Raji (cell line): Measurements from ENCODE around the gene PRDM11.

Experiments used
- POLR2A ChIP-seq: IDR thresholded peaks from 2 replicates; pipeline ENCODE4 v1.6.1; 2011; ENCODE audit warnings: low read depth, low read length, control low read depth; ENCODE audit not compliant: insufficient read depth

The PRDM11 gene

DNA sequence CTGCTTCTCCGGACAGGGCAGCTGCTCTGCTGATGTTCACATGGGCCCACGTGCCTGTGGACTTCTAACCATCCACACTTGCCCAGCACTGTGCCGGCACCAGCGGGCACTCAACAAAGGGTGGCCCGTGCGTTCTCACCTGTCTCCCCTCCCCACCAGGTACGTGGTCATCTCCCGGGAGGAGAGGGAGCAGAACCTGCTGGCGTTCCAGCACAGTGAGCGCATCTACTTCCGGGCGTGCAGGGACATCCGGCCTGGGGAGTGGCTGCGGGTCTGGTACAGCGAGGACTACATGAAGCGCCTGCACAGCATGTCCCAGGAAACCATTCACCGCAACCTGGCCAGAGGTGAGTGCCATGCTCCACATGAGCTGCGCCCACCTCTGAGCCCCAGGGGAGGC lies 73.0 kb downstream of the PRDM11 start:
- TF ChIP-seq POLR2A = no peak

DNA sequence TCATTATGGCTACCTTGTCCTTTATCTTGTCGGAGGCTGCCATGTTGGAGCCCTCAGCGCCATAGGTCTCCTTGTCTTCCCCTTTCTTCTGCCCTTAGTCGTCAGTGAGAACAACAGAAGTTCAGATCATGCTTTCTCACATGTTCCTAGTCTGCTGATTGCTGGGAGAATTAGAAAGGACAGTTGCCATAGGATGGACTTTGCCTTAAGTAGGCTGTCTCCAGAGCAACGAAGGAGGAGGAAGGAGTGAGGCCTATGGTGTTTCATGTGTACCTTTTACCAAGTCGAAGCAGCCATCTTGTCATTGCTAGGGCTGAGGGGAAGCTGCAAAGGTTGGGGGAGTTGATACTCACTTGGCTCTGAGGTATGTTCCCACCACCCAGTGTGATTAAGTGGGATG lies 77.1 kb downstream of the PRDM11 start:
- no peak for TF ChIP-seq POLR2A

DNA sequence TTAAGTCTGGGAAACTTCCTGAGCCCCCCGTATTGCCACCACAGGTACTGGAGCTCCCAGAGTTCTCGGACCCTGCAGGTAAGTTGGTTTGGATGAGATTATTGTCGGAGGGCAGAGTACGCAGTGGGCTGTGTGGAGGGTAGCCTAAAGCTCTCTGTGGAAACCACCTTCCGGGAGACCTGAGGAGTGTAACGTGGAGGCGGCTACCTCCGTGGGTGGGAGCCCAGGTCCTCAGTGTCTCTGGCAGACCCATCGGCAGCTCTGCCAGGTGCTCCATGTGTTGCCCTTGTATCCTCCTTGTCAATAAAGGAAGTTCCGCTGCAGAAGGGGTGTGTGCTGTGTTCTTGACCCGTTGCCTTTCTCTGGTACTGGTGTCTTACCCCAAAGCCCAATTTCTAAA lies 78.3 kb downstream of the PRDM11 start:
- no peak for TF ChIP-seq POLR2A

DNA sequence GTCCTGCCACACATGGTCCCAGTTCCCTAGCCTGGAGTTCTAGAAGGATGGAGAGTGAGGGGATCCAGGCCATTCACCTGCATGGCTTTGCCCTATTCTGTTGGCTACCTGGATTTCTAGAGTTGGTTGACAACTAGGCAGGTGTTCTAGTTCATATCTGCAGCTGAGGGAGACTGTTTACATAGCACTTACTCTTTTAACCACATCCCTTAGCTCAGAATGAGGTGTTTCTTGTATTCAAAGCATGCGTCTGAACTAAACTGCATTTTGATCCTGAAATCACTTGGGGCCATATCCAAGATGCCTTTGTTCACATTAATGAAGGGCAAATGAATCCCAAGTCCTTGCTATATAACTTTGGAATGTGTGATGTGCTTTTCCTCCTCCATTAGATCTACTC lies 78.8 kb downstream of the PRDM11 start:
- no peak for TF ChIP-seq POLR2A

DNA sequence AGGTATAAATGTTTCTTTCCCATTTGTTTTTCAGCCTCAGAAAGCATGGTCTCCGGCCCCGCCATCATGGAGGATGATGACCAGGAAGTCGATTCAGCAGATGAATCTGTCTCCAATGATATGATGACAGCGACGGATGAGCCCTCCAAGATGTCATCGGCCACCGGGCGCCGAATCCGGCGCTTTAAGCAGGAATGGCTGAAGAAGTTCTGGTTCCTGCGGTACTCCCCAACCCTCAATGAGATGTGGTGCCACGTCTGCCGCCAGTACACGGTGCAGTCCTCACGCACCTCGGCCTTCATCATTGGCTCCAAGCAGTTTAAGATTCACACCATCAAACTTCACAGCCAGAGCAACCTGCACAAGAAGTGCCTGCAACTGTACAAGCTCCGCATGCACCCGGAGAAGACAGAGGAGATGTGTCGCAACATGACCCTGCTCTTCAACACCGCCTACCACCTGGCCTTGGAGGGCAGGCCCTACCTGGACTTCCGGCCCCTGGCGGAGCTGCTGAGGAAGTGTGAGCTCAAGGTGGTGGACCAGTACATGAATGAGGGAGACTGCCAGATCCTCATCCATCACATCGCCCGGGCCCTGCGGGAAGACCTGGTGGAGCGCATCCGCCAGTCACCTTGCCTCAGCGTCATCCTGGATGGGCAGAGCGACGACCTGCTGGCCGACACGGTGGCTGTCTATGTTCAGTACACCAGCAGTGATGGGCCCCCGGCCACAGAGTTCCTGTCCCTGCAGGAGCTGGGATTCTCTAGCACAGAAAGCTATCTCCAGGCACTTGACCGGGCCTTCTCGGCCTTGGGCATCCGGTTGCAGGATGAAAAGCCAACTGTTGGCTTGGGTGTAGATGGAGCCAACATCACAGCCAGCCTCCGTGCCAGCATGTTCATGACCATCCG lies 79.8 kb downstream of the PRDM11 start:
- TF ChIP-seq POLR2A = no peak

DNA sequence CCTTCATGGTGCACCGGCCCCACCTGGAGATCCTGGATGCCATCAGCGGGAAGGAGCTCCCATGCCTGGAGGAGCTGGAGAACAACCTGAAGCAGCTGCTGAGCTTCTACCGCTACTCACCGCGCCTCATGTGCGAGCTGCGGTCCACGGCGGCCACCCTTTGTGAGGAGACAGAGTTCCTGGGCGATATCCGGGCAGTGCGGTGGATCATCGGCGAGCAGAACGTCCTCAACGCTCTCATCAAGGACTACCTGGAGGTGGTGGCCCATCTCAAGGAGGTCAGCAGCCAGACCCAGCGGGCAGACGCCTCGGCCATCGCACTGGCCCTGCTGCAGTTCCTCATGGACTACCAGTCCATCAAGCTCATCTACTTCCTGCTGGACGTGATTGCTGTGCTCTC lies 80.5 kb downstream of the PRDM11 start:
- no peak for TF ChIP-seq POLR2A

DNA sequence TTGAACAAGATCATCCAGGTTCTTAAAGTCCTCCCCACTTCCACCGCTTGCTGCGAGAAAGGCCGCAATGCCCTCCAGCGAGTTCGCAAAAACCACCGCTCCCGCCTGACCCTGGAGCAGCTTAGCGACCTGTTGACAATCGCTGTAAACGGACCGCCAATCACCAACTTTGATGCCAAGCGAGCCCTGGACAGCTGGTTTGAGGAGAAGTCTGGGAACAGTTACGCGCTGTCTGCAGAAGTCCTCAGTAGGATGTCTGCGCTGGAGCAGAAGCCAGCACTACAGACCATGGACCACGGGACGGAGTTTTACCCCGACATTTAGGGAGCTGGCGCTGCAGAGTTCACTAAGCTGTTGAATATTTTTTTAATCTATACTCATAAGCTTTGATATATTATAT lies 81.4 kb downstream of the PRDM11 start:
- TF ChIP-seq POLR2A = no peak

DNA sequence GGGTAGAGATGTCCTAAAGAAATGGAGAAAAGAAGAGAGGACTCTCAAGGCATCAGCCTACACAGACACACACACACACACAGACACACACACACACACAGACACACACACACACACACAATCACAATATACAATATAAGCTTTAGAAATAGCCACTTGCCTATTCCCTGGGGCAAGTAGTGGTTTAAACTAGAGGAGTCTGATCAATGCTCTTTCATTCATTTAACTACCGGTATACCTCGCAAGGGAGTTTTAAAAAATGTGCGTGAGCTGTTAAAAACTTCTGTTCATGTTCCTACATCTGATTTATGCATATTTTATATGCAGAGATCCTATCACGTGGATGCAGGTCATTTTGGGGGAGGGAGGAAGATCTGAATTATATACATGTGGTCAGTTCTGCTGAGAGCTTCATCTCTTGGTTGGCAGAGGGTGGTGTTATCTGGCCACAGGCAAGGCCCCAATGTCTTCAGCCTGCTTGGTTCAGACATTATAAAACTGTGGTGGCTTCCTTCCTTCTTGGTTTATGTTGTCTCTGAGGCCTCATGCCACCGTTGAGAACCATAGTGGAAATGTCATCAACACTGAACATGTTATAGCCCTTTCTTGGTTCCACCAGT lies 83.1 kb downstream of the PRDM11 start:
- TF ChIP-seq POLR2A = no peak

DNA sequence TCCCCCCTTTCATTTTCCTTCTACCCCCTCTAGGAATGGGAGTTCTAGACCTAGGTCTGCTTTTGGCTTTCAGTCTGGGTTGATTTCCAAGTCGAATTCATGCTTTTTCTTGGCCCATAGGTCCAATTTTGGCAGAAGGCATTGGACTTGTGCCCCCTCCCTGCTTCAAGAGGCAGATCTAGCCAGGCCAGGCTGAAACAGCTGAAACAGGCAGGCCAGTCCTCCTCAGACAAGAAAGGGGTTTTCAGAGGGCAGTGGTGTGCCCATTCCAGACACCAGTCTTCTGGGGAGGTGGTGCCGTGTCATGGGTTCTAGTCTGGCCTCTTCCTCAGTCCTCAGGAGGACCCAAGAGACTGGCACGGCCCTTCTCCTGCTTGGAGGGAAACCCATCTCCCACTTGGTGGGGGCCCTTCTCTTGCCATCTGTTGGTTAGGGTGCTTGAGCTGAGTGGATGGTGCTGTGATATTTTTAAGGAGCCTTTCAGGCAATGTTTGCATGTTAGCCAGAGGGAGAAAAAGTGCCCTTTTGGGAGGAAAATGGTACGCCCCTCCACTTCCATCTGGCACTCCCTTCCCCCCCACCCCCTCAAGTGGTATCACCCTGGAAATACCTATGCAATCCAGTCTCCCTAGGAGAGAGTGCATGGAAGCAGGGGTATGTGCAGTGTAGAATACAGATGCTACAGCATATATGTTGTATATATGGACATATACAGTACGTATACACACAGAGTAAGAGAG lies 86.1 kb downstream of the PRDM11 start:
- TF ChIP-seq POLR2A = no peak

DNA sequence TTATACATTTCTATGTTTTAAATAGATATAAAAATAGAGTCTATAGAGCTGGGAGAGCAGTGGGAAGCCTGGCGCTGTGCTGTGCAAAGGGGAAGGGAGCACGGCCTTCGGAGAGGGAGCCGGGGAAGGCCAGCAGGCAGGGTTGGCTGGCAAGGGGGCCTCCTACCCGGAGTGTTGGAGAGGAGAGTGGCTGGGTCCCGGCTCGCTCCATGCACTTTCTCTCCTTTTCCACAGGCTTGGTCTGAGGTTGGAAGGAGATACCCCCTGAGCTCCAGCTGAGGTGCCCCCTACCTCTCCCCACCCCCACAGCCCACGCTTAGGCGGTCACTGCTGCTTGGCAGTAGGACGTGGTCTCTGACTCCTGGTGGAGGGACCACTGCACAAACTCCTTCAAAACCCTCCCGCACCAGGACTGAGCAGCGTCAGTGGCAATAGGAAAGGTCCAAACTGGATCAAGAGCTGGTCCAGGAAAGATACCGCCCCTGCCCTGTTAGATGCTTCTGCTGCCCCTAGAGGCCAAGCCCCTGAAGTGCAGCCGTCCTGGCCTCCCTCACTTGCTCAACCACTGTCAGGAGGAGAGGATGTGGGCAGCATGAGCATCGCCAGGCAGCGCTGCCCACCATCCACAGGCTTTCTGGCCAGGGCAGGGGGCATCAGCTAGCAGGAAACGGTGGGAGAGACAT lies 86.8 kb downstream of the PRDM11 start:
- no peak for TF ChIP-seq POLR2A

DNA sequence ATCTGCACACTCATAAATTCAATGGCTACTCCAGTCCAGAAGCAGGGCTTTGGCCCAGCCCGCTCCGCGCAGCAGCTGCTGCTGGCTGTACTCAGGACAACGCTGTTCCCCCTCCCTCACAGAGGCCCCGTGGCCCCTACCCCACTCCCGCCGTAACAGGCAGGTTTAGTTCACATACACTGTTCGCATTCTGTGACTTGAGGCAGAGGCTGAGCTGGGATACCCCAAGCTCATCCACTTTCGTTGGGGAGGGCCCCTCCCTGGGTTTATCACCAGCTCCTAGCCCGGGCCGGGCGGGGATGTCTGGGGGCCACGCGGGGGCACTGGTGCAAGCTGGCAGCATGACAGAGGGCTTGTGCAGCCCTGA lies 87.3 kb downstream of the PRDM11 start:
- no peak for TF ChIP-seq POLR2A

DNA sequence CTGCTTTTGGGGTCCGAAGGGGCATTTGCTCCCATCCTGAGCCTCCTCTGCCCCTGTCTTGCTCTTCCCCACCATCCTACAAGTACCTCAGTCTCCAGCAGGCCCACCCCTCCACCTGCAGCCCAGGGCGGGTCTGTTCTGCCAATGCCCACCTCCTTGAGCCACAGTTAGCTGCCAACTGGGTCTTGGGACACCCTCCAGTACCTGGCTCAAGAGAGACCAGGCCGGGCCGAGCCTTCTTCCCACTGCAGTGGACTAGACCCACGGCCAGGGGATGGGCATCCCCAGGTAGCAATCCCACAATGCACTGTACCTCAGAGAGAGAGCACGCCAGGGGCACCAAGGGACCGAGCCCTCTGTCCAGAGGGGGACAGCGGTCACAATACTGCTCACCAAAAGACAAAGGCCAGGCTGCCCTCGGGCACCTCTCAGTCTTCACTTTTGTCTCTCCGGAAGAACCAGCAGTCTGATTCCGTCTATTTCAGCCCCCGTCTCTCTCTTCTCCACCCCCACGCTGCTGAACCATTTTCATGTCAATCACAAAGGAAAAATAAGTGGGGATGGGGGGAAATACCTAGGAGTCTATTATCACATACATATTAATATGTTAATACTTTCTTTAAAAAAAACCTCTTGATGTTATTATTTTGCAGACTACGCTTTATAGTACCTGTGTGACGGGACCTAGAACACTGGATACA lies 88.0 kb downstream of the PRDM11 start:
- no peak for TF ChIP-seq POLR2A

DNA sequence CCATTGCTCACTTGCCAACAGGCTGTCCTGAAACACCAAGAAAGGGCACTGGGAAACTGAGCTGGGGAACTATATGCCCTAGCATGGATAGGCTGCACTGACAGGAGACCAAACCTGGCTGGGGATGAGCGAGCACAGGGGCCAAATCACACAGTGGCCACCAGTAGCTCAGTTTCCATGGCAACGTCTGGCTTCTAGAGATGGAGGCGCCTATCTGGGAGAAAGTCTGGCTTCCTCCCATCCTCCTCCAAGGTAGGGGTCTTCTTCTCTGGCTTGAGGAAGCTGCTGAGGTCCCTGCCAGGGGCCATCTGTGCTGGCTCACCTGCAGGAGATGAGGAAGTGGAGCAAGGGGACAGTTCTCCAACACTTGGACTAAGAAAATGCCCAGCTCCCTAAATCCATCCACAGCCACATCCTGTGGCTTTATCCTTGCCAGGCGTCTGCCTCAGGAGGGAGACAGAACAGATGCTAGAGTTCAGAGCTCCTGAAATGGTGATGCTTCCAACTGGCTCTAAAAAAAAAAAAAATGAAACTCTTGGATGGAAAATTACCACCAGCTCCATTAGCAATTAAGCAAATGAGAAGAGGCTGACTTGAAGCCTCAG lies 91.4 kb downstream of the PRDM11 start:
- no peak for TF ChIP-seq POLR2A

DNA sequence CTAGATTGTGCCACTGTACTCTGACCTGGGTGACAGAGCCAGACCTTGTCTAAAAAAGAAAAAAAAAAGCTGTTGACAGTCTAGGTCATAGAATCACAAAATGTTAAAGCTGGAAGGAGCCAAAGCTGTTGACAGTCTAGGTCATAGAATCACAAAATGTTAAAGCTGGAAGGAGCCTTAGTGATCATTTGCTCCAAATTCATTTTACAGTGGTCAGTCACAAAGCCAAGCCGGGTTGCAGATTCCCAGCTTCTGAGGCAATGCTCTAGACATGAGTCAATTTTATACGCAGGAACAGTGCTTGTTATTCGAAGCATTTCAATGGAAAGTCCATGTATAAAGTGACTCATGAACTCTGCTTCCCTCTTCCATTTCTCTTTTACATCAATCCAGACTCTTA lies 92.3 kb downstream of the PRDM11 start:
- no peak for TF ChIP-seq POLR2A
